ENCODE results near the gene FKBP6. TPM values are rescaled to one million over a fixed set of nuclear protein-coding genes. Genes with fewer than 3 reads are reported as not detected.
"Not testable (repeated sequence)": the region's sequence is repeated elsewhere in the genome, so short reads cannot be mapped to it uniquely, and the experiment has no call there.

Gene FKBP6
- total RNA-seq, 4 donors from 2014 or later: not detected

DNA sequence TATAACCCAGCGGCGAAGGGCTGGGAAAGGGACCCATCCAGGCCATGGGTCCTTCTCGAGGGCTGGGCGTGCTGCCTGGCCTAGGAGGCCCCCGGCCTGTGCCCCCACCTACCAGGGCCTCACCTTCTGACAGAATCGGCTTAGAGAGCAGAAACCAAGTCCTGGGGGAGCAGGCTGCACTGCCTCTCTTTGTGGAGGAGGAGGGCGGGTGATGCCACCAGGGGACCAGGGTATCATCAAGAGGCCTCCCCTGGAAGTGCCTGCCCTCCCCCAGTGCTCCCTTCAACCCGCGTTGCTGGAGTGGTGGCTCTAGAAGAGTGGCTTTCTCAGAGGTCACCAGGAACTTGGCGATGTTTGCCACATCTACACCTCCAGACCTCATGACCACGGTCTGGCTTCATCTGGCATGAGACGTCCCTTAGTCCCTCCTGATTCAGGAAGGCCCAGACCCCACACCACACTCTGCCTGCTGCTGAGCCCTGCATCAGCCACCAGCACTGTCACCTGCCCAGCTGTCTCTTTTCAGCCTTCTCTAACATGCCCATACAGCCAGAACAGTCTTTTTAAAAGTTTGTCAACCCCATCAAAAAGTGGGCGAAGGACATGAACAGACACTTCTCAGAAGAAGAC lies 31.9 kb downstream of the FKBP6 start:
- Histone ChIP-seq H3K9me3 (no peaks in the 10 kb centered on the region), H3K36me3 (no peaks in the 10 kb centered on the region), H3K4me3 (no peak overlapping the region), H3K27ac (no peak overlapping the region), H3K4me1 (peaks cover 0 to 11% (median 0%) of the 10 kb centered on the region in 3 donors), H3K27me3 (peaks cover 22% of the 10 kb centered on the region)
- no peak for ATAC-seq
- 67 to 87% methylated on average over 1 to 3 of the region's 13 CpGs for WGBS, 2 donors (ENCODE audit: low coverage in 1 of 2)
- no peak for TF ChIP-seq POLR2A (IDR thresholded peaks at IDR 0.05)
- TF ChIP-seq POLR2AphosphoS5 (IDR thresholded peaks at IDR 0.05): no peak
- TF ChIP-seq, protein P1, sequence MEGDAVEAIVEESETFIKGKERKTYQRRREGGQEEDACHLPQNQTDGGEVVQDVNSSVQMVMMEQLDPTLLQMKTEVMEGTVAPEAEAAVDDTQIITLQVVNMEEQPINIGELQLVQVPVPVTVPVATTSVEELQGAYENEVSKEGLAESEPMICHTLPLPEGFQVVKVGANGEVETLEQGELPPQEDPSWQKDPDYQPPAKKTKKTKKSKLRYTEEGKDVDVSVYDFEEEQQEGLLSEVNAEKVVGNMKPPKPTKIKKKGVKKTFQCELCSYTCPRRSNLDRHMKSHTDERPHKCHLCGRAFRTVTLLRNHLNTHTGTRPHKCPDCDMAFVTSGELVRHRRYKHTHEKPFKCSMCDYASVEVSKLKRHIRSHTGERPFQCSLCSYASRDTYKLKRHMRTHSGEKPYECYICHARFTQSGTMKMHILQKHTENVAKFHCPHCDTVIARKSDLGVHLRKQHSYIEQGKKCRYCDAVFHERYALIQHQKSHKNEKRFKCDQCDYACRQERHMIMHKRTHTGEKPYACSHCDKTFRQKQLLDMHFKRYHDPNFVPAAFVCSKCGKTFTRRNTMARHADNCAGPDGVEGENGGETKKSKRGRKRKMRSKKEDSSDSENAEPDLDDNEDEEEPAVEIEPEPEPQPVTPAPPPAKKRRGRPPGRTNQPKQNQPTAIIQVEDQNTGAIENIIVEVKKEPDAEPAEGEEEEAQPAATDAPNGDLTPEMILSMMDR (IDR thresholded peaks at IDR 0.05): no peak
- no peak for TF ChIP-seq EP300 (IDR thresholded peaks at IDR 0.05)

DNA sequence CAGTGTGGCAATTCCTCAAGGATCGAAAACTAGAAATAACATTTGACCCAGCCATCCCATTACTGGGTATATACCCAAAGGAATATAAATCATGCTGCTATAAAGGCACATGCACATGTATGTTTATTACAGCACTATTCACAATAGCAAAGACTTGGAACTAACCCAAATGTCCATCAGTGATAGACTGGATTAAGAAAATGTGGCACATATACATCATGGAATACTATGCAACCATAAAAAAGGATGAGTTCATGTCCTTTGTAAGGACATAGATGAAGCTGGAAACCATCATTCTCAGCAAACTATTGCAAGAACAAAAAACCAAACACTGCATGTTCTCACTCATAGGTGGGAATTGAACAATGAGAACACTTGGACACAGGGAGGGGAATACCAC lies 32.6 kb downstream of the FKBP6 start:
- not testable (repeated sequence) for H3K9me3 ChIP-seq, H3K27ac ChIP-seq, H3K4me3 ChIP-seq, ATAC-seq, H3K36me3 ChIP-seq
- 93 to 100% methylated on average over 1 of the region's 1 CpG for WGBS, 2 donors (ENCODE audit: low coverage in 1 of 2)
- H3K4me1 ChIP-seq: peaks cover 0 to 11% (median 0%) of the 10 kb centered on the region in 3 donors
- peaks cover 24% of the 10 kb centered on the region for H3K27me3 ChIP-seq

DNA sequence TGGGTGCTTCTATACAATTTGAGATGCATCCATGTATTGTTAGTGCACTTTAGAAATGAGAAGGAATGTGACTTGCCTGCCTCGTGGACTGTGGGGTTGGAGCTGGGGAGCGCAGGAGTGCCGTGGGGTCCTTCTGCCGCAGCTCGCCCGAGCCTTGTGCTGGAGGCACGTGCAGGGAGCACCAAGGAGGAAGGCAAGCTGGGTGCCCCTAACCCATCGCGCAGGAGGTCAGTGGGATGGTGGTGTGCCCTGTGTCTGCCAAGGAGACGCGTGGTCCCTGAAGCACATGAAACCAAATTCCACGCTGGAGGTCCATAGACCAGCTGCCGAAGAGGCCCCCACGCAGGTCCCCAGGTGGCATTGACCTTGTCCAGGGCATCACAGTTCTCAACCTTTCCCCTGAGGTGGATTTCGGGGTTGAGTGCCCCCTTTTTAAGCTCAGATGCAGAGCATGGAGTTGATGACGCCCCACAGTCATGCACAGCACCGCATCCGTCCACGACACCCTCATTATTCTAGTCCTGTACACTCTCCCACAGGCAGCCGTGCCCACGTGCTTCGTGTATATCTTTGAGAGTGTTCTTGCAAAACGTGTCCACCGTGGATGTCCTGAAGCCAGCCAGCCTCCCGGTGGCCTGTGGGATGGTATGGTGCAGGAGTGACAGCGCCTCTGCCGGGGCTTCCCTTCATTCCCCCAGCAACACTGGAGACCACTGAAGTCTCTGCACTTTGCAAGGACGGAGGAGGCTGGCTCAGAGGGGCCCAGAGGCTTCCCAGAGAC lies 35.5 kb downstream of the FKBP6 start:
- Histone ChIP-seq H3K9me3 (no peaks in the 10 kb centered on the region), H3K27me3 (peaks cover 31% of the 10 kb centered on the region)
- WGBS, 2 donors (ENCODE audit: low coverage in 1 of 2): 54 to 65% methylated on average over 4 to 12 of the region's 28 CpGs

GRCh38 chr7:73364006-73364728 lies 36.2 kb downstream of the FKBP6 start:
- 63% methylated on average over 2 of the region's 25 CpGs; no CpG with 5 or more reads in 1 of the 2 donors for WGBS, 2 donors (ENCODE audit: low coverage in 1 of 2)

More for the DNA sequence above, 35.5 kb downstream of the FKBP6 start:
- no peaks in the 10 kb centered on the region for H3K36me3 ChIP-seq
- no peak for ATAC-seq
- H3K4me1 ChIP-seq: peaks cover 0 to 6% (median 0%) of the 10 kb centered on the region in 3 donors
- TF ChIP-seq, protein P1 (IDR thresholded peaks at IDR 0.05): no peak
- TF ChIP-seq POLR2AphosphoS5 (IDR thresholded peaks at IDR 0.05): no peak
- no peak for TF ChIP-seq EP300 (IDR thresholded peaks at IDR 0.05)
- TF ChIP-seq POLR2A (IDR thresholded peaks at IDR 0.05): no peak
- no peak overlapping the region for H3K4me3 ChIP-seq
- H3K27ac ChIP-seq: no peak overlapping the region

DNA sequence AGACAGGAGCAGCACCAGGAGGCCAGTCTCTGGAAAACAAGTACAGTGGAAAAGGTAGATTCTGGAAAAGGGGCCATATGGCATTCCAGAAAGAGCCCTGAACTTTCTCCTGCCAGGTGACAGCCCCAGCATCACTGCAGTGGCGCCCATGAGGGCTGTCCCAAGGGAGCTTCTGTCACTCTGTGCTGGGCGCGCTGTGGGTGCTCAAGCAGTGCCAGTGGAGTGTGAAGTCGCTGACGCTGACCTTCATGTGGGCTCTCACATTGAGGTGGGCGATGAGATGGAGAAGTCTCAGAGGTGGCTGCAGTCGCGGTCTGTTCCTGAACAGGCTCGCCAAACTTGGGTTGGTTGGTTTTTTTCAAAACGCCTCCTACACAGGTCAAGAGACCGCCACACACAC lies 38.2 kb downstream of the FKBP6 start:
- TF ChIP-seq EP300 (IDR thresholded peaks at IDR 0.05) (no peak), POLR2AphosphoS5 (IDR thresholded peaks at IDR 0.05) (no peak)
- Histone ChIP-seq H3K4me3 (no peak overlapping the region), H3K4me1 (no peaks in the 10 kb centered on the region), H3K36me3 (no peaks in the 10 kb centered on the region), H3K27ac (no peak overlapping the region), H3K9me3 (no peaks in the 10 kb centered on the region), H3K27me3 (peaks cover 14% of the 10 kb centered on the region)
- no peak for ATAC-seq
- 88% methylated on average over 1 to 6 of the region's 11 CpGs for WGBS, 2 donors (ENCODE audit: low coverage in 1 of 2)

More at GRCh38 chr7:73364006-73364728, 36.2 kb downstream of the FKBP6 start:
- no peak for ATAC-seq
- TF ChIP-seq POLR2AphosphoS5 (IDR thresholded peaks at IDR 0.05) (no peak), EP300 (IDR thresholded peaks at IDR 0.05) (no peak), POLR2A (IDR thresholded peaks at IDR 0.05) (no peak)
- TF ChIP-seq, protein P1 (IDR thresholded peaks at IDR 0.05): no peak
- Histone ChIP-seq H3K4me1 (no peaks in the 10 kb centered on the region), H3K27me3 (peaks cover 23% of the 10 kb centered on the region), H3K27ac (no peak overlapping the region), H3K4me3 (no peak overlapping the region), H3K36me3 (no peaks in the 10 kb centered on the region), H3K9me3 (no peaks in the 10 kb centered on the region)
